ENCODE measurements around the gene MATN1.

DNA sequence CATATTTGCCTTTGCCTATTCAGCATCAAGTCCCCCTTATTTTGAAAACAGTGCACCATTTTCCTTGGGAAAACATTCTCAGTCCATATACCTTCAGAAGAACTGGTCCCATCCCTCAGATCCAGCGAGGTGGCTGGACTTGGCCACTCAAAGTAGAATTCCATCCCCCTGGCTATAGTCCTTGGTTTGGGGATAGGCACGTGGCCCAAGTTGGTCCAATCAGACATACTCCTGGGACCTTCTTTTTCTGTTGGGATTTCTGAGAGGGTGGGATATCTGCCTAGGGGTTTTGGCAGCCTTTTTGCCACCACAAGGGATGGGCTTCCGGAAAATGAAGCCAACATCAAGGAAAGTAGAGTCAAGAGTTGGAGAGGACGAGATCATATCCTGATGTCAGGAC, 10.7 kb upstream of the MATN1 start:
- TF ChIP-seq, protein P1, sequence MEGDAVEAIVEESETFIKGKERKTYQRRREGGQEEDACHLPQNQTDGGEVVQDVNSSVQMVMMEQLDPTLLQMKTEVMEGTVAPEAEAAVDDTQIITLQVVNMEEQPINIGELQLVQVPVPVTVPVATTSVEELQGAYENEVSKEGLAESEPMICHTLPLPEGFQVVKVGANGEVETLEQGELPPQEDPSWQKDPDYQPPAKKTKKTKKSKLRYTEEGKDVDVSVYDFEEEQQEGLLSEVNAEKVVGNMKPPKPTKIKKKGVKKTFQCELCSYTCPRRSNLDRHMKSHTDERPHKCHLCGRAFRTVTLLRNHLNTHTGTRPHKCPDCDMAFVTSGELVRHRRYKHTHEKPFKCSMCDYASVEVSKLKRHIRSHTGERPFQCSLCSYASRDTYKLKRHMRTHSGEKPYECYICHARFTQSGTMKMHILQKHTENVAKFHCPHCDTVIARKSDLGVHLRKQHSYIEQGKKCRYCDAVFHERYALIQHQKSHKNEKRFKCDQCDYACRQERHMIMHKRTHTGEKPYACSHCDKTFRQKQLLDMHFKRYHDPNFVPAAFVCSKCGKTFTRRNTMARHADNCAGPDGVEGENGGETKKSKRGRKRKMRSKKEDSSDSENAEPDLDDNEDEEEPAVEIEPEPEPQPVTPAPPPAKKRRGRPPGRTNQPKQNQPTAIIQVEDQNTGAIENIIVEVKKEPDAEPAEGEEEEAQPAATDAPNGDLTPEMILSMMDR (IDR thresholded peaks at IDR 0.05), result no peak
- TF ChIP-seq EP300 (IDR thresholded peaks at IDR 0.05), result no peak
